Measurements from ENCODE around the gene TPI1. TPM values are rescaled to one million over a fixed set of nuclear protein-coding genes. Genes with fewer than 3 reads are reported as not detected.

The TPI1 gene
- total and polyA plus RNA-seq, 2 donors (not counting 3 experiments of a cell fraction or from before 2014, with no cell fraction given), result 643 to 1,816 TPM

DNA sequence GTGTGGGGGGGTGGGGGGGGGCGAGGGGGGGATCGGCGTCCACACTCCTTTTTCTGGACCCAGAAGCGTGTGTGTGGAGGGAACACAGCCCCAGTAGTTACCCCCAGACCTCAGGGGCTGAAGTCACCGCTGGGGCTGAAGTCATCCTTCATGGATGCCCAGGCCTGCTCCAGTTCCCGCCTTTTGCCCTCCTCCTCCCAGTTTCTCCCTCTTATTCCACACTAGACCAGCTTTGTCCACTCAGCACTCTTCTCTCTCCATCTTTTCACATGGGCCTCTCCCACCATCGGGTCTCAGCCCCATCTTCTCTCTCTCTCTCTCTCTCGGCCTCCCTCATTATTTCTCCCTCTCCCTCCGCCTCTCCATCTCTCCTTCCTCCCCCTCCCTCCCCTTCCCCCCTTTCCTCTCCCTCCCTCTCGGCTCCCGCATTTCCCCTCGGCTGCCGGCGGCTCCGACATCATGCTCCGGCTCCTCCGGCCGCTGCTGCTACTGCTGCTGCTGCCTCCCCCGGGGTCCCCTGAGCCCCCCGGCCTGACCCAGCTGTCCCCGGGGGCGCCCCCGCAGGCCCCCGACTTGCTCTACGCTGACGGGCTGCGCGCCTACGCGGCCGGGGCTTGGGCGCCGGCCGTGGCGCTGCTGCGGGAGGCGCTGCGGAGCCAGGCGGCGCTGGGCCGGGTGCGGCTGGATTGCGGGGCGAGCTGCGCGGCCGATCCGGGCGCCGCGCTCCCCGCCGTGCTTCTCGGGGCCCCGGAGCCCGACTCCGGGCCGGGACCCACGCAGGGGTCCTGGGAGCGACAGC lies 39.1 kb upstream of the TPI1 start, which contains the start of gene P3H3:
Gene P3H3, plus strand, starts transcription at position 426 of the 799 bp plus-strand sequence. Its CDS starts 34 bp downstream, at position 460.
- POLR2A ChIA-PET, result interaction anchor here (1.2 kb wide), 1 partner anchor 75 kb away, joined by 3 read pairs; the partner anchor contains the start of gene MLF2
- Histone ChIP-seq H3K9ac (replicated peaks; ENCODE audit: extremely low read depth, insufficient read depth, low read length) (peak within 1 kb of the TSS; percentile 76), H4K20me1 (replicated peaks; ENCODE audit: control insufficient read depth, extremely low read depth, insufficient read depth, low read length) (no peaks in the 10 kb centered on the region)

More for the DNA sequence above, 39.1 kb upstream of the TPI1 start, which contains the start of gene P3H3:
- Histone ChIP-seq H3K4me2 (ENCODE audit: insufficient read depth, low read length) (peak within 1 kb of the TSS; percentile 81), H3K4me3 (replicated peaks in 1 of 3; ENCODE audit: insufficient read depth in 1 of 3, low read depth in 1 of 3, low read length in 3 of 3) (peak within 1 kb of the TSS; percentile 62 to 89 (median 80)), H3K27ac (ENCODE audit: insufficient read depth, low read depth, low read length) (peak within 1 kb of the TSS; percentile 29), H3K79me2 (ENCODE audit: control insufficient read depth, insufficient read depth, low read length) (peaks cover 25% of the 10 kb centered on the region), H2AFZ (ENCODE audit: low read depth, low read length) (peak within 1 kb of the TSS; percentile 84), H3K9me1 (replicated peaks; ENCODE audit: control insufficient read depth, extremely low read depth, insufficient read depth, low read length) (no peaks in the 10 kb centered on the region), H3K27me3 (ENCODE audit: control insufficient read depth in 2 of 2, insufficient read depth in 2 of 2, low read length in 2 of 2) (no peaks in the 10 kb centered on the region), H3K36me3 (ENCODE audit: control insufficient read depth in 2 of 2, extremely low read depth in 1 of 2, insufficient read depth in 2 of 2, low read length in 2 of 2) (peaks cover 0 to 8% of the 10 kb centered on the region in 2 experiments), H3K4me1 (ENCODE audit: control insufficient read depth, extremely low read depth, insufficient read depth, low read length) (peaks cover 20% of the 10 kb centered on the region), H3K9me3 (replicated peaks; ENCODE audit: control insufficient read depth, insufficient read depth, low read length) (no peaks in the 10 kb centered on the region)
- BruUV-seq (replicated peaks), result no TSS peak
- FAIRE-seq, result peak; percentile 74
- intact Hi-C loops (cut with micrococcal nuclease), result no loop called here
- dilution Hi-C loops (cut with MboI; ENCODE audit: extremely low pct_ligation_motif_present, low sequenced_read_pairs), result no loop called here
- peak; percentile 56 for DNase-seq (ENCODE audit: low read depth, low spot score)
- TF ChIP-seq POLR2A (IDR thresholded peaks at IDR 0.05; ENCODE audit: low read depth, low read length), result peak; percentile 47
- TF ChIP-seq POLR2AphosphoS5 (IDR thresholded peaks at IDR 0.05; ENCODE audit: insufficient read depth, low read depth, low read length), result no peak
- TF ChIP-seq, protein P1, sequence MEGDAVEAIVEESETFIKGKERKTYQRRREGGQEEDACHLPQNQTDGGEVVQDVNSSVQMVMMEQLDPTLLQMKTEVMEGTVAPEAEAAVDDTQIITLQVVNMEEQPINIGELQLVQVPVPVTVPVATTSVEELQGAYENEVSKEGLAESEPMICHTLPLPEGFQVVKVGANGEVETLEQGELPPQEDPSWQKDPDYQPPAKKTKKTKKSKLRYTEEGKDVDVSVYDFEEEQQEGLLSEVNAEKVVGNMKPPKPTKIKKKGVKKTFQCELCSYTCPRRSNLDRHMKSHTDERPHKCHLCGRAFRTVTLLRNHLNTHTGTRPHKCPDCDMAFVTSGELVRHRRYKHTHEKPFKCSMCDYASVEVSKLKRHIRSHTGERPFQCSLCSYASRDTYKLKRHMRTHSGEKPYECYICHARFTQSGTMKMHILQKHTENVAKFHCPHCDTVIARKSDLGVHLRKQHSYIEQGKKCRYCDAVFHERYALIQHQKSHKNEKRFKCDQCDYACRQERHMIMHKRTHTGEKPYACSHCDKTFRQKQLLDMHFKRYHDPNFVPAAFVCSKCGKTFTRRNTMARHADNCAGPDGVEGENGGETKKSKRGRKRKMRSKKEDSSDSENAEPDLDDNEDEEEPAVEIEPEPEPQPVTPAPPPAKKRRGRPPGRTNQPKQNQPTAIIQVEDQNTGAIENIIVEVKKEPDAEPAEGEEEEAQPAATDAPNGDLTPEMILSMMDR (IDR thresholded peaks at IDR 0.05; ENCODE audit: extremely low read depth in 1 of 2, insufficient read depth in 1 of 2, low read depth in 1 of 2, low read length in 2 of 2), result peak in 1 of 2 donors; percentile 12
- CTCF ChIA-PET, result interaction anchor here (0.6 to 12.0 kb wide), 6 partner anchors 47 to 208 kb away, joined by 3 to 148 read pairs (median 7); partner anchors contain the start of genes MLF2 and PTMS
